ELR (cell line): Measurements from ENCODE around the gene USP17L24.
"Not testable (repeated sequence)": the region's sequence is repeated elsewhere in the genome, so short reads cannot be mapped to it uniquely, and the experiment has no call there.

Experiments
- DNase-seq: peaks from one replicate; pipeline ENCODE4 v3.0.0-alpha.2; 2015; ENCODE audit warnings: low read depth

USP17L24 gene

GRCh38 chr4:9324865-9325264, at the start of gene USP17L24:
Gene USP17L24 (plus strand): TSS chr4:9325165. CDS start chr4:9325165, 0 bp downstream.
- not testable (repeated sequence) for DNase-seq

- not testable (repeated sequence) for DNase-seq
Observed at GRCh38 chr4:9324191-9324590, 774 bp upstream of the USP17L24 start.

- DNase-seq: not testable (repeated sequence)
Observed at GRCh38 chr4:9329611-9330010, 4.6 kb downstream of the USP17L24 start, which contains the start of gene USP17L25. Gene USP17L25 (plus strand): TSS chr4:9329911. CDS start chr4:9329911, 0 bp downstream.

DNA sequence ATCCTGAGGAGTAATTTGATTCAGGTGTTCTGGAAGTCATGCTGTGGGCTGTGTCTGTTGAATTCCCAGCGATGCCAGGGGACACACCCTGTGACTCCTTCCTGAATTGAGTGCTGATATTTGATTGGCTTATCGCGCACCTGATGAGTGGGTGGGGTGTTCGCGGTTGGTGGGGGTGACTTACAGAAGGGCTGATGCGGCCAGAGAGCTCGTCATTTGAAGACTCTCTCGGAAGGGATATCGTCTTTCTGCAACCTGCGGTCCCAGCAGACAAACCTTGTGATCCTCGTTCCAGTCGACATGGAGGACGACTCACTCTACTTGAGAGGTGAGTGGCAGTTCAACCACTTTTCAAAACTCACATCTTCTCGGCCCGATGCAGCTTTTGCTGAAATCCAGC, 9.4 kb downstream of the USP17L24 start, which contains the start of gene USP17L26:
TSS of gene USP17L26 (plus strand) at position 301 of the 400 bp plus-strand sequence. CDS start at position 301, 0 bp downstream.
- not testable (repeated sequence) for DNase-seq

- DNase-seq: not testable (repeated sequence)
Observed at GRCh38 chr4:9339103-9339502, 14.1 kb downstream of the USP17L24 start, which contains the start of gene USP17L5. Gene USP17L5 (plus strand): TSS chr4:9339403. CDS start chr4:9339403, 0 bp downstream.

- not testable (repeated sequence) for DNase-seq
Observed at GRCh38 chr4:9343848-9344247, 18.9 kb downstream of the USP17L24 start, which contains the start of gene USP17L27. Gene USP17L27 (plus strand): TSS chr4:9344148. CDS start chr4:9344148, 0 bp downstream.

DNA sequence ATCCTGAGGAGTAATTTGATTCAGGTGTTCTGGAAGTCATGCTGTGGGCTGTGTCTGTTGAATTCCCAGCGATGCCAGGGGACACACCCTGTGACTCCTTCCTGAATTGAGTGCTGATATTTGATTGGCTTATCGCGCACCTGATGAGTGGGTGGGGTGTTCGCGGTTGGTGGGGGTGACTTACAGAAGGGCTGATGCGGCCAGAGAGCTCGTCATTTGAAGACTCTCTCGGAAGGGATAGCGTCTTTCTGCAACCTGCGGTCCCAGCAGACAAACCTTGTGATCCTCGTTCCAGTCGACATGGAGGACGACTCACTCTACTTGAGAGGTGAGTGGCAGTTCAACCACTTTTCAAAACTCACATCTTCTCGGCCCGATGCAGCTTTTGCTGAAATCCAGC, 23.6 kb downstream of the USP17L24 start, which contains the start of gene USP17L28:
TSS of gene USP17L28 (plus strand) at position 301 of the 400 bp plus-strand sequence. CDS start at position 301, 0 bp downstream.
- DNase-seq: not testable (repeated sequence)

- DNase-seq: not testable (repeated sequence)
Observed at GRCh38 chr4:9350866-9351265, 25.9 kb downstream of the USP17L24 start.

DNA sequence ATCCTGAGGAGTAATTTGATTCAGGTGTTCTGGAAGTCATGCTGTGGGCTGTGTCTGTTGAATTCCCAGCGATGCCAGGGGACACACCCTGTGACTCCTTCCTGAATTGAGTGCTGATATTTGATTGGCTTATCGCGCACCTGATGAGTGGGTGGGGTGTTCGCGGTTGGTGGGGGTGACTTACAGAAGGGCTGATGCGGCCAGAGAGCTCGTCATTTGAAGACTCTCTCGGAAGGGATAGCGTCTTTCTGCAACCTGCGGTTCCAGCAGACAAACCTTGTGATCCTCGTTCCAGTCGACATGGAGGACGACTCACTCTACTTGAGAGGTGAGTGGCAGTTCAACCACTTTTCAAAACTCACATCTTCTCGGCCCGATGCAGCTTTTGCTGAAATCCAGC, 28.4 kb downstream of the USP17L24 start, which contains the start of gene USP17L29:
TSS of gene USP17L29 (plus strand) at position 301 of the 400 bp plus-strand sequence. CDS start at position 301, 0 bp downstream.
- DNase-seq: not testable (repeated sequence)

- DNase-seq: not testable (repeated sequence)
Observed at GRCh38 chr4:9362829-9363228, 37.9 kb downstream of the USP17L24 start, which contains the start of gene USP17L30. Gene USP17L30 (plus strand): TSS chr4:9363129. CDS start chr4:9363129, 0 bp downstream.
